ENCODE measurements around the gene ADAMTS18.

The ADAMTS18 gene

DNA sequence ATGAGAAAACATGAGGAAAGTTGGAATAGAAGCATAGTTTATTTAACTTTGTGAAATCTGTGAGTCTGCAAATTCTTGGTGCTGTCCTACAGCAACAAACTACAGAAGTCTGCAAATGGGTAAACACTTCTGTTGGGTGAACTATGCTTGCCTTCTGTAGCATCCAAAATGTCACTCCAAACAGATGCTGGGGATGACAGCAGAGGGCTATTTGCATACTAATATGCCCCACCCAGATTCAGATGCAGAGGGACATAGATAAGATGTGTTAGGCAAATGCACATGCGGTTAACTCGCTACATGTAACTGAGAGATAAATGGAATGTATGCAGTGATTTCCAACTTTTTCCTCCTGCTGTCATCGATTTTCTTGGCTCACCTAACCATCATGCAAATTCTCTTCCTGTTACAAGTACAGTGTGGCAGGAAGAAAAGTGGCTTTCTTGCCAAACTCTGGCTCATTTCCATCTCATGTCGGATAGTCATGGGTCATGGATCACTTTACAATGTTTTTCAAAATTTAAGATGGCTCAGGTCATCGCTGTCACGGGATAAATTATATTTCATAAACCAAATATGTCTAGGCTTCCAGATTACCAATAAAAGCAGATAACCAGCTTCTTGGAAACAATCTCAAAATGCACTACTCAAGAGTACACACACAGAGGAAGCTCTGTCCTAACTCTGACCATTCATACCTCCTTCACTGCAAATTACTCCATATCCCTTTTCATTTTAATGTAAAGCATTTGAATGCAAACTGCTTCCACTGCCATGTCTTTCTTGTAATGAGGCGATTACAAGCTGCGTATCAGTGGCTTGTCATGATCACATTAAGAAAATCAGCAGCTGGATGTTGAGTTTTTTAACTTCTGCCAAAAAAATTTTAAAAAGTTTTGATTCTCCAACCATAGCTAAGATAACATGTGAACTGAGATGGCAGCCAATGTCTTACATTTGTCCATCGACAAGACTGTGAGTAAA lies 47.7 kb downstream of the ADAMTS18 start:
- no peak for DNase-seq

DNA sequence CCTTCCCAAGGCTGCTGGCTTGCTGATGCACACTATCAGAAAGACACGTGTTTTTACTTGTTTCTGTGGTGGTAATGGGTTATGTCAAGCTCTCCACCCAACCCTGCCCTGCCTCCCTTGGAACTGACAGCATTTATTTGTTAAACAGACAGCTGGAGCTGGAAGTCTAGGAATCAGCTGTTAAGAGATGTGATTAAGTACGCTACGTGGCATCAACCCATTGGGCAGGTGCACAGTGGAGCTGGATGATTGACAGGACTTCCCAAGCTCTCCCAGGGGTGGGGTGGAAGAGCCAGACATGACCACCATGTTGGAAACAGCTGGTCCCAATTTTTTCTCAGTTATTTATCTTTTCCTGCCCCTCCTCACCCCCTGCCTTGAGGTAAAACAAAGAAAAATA lies 49.4 kb downstream of the ADAMTS18 start:
- no peak for DNase-seq

DNA sequence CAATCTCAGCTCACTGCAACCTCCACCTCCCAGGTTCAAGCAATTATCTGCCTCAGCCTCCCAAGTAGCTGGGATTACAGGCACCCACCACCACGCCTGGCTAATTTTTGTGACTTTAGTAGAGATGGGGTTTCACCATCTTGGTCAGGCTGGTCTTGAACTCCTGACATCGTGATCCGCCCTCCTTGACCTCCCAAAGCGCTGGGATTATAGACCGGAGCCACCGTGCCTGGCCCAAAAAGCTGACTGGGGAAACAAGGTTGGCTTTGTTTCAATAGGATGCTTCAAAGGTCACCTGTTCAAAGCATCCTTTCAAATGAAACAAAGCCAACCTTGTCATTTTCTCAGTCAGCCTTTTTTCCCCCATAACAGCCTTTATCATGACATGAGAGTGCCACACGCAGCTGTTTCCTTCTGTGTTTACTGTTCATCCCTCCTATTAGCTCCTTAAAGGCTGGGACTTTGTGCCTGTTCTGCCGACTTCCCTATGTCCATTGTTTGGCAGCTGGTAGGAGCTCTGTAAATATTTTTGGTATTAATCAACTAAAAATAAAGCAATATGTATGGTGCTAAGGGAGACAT lies 51.1 kb downstream of the ADAMTS18 start:
- no peak for DNase-seq

DNA sequence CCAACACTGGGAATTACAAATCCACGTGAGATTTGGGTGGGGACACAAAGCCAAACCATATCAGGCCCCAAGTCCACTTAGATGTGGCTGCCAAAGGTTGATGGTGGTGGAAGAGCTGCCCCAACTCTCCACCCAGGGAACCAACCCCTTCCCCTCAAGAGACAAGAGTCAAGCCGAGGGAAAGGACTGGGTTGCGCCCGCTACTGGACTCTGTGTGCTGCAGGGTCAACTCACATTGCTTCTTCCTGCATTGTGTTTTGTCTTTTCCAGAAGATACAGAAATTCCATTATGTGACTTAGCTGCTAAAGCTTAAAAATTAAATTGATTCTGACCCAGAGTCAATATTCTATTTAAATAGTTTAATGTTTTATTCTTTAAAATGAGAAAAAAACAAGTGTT lies 58.5 kb downstream of the ADAMTS18 start:
- no peak for DNase-seq

DNA sequence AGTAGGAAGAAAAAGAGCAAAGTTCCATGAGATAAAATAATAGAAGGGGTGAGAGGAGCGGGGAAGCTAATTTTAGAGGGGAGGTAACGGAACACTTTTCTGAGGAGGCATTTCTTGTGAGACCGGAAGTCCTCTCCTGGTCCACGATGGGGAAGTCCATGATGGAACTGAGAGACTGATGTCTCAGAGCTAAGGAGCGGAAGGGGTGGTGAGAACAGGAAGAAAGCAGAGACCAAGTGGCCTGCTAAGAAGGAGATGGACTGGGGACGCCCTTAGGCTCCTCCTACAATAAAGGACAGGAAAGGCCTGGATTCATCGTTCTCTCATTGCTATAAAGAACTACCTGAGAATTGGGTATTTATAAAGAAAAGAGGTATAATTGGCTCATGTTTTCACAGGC lies 59.4 kb downstream of the ADAMTS18 start:
- no peak for DNase-seq

DNA sequence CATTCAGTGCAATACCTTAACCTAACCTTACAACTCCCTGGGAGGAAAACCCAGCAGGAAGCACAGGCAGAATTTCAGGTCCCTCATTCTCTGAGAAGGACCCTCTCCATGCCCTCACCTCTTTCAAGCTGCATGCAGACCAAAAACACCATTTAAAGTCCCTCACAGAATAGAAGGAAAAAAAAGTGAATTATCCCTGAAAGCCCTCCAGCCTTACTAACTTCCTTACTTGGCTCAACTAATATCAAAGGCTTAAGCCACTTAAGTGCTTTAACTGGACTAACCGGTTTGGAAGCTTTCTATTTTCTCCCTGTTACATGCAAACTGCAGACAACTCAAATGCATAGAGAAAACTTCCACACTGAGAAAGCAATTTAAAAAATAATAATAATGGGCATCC lies 60.5 kb downstream of the ADAMTS18 start:
- no peak for DNase-seq

DNA sequence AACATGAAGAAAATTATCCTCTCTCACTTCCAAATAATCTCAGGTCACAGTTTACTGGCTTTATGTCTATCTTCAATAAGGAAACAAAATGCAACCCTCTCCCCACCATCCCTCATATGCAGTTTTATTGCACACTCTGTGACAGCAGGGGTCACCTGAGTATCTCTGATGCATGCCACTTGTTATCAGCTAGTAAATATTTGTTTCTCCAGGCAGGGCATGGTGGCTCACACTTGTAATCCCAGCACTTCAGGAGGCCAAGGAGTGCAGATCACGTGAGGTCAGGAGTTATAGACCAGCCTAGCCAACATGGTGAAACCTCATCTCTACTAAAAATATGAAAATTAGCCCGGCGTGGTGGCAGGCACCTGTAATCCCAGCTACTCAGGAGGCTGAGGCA lies 61.1 kb downstream of the ADAMTS18 start:
- DNase-seq: no peak

DNA sequence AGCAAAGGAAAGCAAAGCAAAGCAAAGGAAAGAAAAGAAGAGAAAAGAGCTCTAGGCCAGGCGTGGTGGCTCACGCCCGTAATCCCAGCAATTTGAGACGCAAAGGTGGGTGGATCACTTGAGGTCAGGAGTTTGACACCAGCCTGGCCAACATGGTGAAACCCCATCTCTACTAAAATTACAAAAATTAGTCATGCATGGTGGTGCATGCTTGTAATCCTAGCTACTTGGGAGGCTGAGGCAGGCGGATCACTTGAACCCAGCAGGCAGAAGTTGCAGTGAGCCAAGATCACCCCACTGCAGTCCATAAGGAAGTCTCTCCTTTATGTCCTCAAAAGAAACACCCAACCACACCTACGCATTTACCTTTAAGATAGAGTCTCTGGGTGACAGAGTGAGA lies 70.1 kb downstream of the ADAMTS18 start:
- DNase-seq: no peak

DNA sequence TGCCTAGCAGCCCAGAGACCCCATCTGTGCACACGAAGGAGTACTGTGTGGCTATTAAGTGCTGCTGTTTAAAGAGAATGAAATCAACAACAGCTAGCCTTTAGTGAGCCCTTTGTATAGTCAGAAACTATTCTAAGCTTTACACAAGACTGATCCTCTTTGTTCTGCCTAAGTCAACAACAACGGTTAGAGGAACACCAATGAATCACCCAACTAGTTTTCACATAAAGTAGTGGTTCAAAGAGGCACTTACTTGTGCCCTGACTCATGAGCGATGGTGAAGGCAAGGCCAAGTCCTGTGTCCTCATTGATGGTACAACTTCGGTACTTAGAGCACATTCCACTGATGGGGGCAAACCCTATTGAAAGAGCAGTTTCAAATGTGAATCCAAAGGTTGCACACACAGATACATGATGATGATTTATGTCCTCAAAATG lies 75.8 kb downstream of the ADAMTS18 start:
- no peak for DNase-seq

DNA sequence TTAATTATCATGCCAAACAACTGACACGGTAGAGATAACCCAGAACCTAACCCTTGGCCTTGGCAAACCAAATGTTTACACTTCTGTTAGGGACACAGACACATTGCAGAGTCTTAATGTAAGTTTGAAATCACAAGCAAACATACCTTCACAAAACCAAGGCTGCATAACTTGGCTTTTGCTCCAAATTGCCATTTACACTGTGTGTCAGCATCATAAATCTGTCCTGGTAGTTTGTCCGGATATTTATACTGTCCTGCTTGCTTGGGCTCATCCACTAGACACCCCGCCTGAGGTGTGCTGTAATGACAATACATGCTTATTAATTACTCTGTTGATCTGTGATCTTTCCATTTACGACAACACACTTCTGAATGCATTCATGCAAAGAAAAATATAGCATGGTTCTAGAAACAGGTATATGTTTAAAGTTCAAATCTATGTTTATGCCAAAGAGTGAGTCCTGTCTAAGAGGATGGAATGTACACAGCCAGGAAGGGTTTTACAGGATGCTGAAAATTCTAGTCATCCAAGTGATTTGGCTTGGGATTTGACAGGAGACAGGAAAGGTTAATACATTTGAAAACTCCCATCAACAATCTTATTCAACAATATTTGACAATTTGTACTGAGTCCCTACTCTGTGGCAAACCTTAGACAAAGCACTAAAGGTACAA lies 81.1 kb downstream of the ADAMTS18 start:
- DNase-seq: no peak

DNA sequence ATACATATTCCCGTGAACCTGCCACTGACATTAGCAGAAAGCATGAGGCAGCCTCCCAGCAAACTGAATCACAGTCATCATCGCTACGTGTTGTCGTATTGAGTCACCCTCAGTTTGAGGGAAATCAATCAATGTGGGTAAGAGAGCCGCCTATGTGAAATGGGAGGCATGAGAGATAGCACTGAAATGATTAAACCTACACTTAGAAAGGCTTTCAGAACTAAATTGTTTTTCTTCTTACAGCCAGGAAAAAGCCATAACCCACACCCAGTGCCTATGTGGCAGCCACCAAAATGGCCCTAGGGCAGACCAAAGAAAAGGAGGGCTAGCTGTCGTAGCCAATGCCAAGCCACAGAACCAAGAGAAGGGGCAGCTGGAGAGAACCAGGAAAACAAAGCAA lies 90.5 kb downstream of the ADAMTS18 start:
- DNase-seq: no peak

DNA sequence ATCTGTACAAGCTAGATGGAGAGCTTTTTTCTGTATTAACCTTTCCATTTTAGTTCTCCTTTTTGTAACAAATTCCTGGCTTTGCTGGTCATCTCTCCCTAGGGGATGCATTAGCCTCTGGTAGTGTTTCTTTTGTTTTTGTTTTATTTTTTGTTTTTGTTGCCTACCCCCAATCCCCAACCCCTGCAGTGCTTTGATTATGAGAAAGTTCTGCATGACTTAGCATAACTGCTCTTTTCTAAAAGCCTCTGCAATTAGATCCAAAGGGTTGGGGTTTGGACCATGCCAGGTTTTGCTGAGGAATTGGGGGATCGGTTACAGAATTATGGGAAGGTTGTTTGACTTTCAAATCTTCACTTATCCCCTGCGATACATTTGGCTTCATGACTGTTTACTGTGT lies 98.2 kb downstream of the ADAMTS18 start:
- DNase-seq: no peak

DNA sequence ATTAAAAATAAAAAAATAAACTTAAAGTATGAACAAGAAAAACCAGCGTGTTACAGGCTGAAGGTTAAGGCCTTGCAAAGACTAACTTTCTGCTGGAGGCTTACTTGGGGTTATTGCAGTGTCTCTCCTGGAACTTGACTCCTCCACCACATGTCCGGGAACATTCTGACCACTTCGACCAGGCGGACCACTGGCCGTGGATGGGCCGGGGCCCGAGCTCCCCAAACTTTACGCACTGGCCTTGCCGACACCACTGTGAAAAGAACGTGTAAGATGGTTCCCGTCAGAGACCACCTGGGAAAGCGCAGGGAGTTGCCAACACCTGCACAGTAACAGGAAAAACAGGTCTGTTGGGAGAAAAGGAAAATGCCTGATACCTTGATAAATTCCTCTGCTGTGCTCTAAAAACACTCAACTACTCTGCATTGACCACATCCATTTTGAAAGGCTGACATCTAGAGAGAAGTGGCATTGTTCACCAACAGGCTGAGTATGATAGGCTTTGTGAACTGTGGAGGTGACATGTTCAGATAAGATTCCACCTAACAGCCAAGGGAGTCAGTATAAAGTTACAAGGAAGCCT lies 99.1 kb downstream of the ADAMTS18 start:
- DNase-seq: no peak

DNA sequence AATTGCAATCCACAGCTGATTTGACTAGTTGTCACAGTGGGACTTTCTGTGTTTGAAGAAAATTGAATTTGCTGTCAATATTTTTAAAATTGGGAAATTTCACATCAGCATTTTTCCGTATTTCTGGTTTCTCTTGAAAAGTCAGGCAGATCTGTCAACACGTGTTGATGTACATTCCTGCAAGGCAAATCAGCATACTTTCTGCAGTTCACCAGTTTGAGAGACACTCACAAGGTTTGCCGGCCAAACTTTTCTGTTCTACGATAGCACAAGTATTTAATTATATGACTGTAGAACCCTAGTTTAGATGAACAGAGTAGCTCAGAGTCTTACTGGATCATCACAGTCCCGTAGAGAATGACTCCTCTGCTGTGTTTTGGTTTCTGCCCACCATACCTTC lies 102.0 kb downstream of the ADAMTS18 start:
- DNase-seq: no peak

DNA sequence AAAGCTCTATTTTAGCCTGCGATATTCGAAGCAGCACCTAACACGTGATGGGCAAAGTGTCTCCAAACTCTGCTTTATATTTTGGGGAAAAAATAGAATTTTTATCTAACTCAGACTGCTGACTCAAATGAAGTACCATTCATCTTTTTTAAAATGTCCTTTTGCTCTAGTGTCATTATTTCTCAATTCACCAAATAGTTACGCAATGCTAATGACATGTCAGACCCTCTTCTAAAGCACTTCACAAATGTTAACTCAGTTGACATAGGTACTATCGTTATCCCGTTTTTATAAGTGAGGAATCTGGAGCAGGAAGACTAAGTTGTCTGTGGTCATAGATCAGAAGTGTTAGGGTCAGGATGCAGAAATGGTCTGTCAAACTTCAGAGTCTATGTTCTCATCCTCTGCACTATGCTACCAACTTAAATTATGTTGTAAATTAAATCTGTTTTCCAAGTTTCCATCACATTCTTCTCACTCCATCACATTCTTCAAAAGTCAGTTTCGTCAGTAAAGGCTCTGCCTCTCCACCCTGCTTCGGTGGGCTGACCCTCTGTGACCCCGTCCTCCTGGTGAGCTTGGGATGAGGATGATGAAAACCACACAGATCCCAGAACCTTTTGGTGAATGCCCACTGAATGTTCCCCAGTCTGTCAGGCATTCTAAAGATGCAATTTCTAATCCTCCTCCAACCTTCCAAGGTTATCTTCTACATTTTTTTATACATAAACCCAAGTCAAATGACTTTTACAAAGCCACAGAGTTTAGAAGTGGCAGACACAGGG lies 102.8 kb downstream of the ADAMTS18 start:
- no peak for DNase-seq

DNA sequence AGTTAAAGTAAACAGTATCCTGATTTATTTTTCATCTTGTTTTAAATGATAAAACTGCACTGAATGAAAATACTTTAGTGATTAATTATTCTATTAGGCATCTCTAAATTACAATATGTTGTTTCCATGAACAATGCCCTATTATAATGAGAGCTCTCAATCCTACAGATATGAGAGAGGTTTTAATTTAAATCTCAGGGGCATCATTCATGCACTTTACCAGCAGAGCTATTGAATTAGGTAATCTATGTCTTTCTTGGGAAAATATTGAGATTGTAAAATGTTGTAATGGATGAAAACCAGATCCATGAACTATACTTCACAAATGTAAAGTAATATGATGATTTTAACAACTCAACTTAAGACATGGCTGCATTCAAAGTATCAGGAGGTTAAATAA lies 103.8 kb downstream of the ADAMTS18 start:
- DNase-seq: no peak

DNA sequence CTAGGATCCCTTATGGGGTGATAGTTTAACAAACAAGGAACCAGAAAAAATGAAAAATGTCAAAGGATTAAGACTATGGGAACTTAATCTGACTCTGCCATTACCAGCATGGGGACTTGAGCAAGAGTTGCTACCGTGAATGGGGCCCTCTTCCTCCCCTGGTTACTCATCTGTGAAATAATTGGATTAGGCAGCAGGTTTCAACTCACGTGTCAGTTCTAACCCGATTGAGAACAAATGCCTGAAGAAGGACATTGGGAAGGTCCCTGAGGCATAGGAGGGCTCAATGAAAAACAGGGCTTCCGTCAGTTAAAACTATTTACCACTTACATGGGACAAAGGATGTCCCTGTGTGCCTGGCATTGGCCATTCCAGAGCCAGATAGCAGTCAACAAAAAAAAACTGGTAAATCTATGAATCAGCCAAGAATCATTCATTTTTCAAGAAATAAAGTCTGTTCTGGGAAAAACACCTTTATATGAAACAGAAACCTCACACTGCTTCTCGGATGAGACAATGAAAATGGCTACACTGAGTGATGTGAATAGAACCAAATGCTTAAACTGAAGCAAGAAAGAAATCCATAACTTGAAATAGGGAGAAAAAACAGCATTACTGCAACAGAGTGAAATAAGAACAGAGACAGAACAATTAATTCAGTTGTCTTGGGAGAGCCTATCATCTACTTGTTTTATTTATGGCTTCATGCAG lies 104.3 kb downstream of the ADAMTS18 start:
- peak; percentile 3 for DNase-seq

DNA sequence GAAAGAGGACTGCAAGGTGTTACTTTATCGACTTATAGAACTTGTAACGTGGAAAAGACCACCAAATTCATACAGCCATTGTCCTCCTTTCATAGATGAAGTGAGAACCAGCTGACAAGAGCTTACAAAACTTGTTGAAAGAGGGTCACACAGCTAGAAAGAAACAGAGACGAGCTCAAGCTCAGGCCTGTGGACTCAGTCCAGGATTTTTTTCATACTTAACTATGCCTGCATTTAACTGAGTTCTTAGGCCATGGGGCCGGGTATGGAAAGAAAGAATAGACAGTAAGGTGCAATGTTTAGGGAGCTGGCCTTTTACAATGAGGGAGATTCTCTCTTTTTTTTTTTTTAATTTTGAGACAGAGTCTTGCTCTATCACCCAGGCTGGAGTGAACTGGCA lies 106.1 kb downstream of the ADAMTS18 start:
- no peak for DNase-seq

DNA sequence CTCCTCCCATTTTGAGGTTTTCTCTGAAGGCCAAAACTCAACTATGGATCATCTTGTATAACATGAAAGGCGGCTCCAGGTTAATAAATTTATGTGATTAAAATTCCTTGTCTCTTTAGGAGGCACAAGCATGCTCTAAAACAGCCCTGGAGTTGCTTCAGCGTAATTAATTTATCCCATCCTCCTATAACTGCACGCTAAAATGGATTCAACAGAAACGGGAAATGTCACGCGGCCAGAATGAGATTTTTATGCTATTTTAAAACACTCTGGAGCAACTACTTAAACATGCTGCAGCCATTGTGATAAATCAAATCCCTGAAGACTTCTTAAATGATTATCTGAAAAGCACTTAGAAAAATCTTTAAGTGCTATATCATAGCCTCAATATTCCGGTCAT lies 106.6 kb downstream of the ADAMTS18 start:
- DNase-seq: no peak

DNA sequence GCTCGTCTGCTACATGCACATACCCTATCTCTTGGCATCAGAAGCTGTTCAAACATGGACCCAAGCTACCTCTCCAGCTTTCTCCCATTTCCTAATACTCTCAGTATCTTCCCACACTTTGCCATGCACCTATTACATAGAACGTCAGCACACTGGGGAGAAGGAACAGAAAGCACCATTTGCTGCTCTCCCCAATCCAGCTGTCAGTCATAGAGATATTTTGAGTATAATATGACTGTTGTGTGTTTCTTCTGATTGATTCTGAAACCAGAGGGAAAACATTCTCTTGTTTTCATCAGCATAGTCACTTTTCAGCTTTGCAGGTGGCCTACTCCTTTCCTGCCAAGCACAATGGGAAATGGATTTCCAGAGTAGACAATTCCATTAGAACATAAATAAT lies 107.1 kb downstream of the ADAMTS18 start:
- DNase-seq: no peak

DNA sequence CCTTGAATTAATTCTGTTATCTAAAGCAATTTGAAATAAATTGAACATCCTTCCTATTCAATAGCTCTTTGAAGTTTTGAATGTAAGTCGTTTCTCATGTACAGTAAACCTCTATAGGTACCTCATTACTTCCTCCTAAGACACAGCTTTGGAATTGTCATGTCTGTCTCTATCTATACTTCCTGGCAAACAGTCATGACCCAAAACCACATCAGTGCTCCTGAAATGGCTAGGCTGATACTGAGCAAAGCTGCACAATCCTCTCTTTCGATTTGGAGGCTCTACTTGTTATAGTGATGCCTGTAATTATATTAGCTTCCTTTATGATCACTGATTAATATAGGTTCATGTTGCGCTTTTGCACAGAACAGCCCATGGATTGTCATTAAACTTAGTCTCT lies 110.1 kb downstream of the ADAMTS18 start:
- no peak for DNase-seq

DNA sequence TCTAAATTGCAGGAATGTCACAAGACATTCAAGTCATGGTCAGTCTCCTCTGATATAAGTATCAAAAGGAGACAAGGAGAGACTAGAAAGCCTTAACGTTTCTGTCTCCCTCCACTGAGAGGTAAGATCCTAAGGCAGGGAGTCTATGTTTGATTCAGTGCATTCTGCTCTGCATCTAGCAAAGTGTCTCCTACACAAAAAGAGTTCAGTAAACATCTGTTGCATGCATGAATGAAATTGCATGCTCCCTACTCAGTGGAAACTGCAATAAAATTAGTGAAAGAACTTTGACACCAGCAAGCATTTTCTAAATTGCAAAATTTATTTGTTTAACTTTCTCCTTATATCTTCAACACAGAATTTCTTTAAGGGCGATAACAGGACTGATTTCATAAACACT lies 111.1 kb downstream of the ADAMTS18 start:
- DNase-seq: no peak
